B cell (primary cell): Measurements from ENCODE around the gene METTL26.

Experiments
- CTCF ChIP-seq: fragments of 200-600 bp; IDR thresholded peaks from one replicate; pipeline ENCODE4 v1.8.0; 2022; ENCODE audit warnings: antibody characterized with exemption, mild to moderate bottlenecking
- EZH2 ChIP-seq: IDR thresholded peaks from 2 replicates; pipeline ENCODE4 v1.6.1; 2012; ENCODE audit warnings: borderline replicate concordance, low read depth, mild to moderate bottlenecking, moderate library complexity, low read length; ENCODE audit not compliant: insufficient read depth, poor library complexity, severe bottlenecking

DNA sequence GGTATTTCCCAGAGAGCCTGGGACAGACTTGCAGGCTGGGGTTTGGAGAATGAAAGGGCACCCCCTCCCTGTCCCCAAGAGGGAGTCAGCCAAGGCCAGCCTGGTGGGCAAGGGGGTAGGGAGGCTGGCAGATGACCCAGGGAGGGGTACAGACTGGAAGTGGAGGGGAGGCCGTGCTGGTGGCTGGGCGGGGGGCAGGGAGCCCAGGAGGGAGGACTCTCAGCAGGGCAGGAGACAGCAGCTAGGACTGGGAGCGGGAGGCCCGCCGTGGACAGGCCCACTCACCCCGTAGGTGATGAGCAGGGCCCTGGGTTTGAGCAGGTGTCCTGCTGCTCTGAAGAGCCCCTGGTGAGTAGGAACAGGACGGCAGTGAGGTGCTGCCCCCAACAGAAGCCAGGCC lies 1.1 kb downstream of the METTL26 start:
- TF ChIP-seq CTCF (no peak), EZH2 (no peak)
